Measurements from ENCODE around the gene VPS11.

DNA sequence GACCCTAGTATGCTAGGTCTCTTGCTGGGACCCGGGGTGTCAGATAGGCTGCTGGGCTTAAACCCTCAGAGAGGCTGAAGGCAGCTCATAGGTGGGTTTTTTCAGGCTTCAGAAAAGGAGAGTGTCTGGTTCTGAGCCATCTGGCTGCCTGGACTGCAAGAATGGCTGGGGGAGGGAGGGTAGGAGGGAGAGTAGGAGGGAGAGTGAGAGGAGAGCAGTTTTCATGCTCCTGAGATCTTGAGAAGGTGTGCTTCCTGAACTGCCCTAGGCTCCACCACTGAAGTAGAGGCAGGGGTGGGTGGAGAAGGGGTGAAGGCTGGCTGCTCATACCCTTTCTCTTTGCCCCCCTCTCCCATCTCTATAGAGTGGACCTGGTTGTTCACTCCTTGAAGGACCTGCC is 21.7 kb downstream of the VPS11 start:
- TF ChIP-seq, protein P1, sequence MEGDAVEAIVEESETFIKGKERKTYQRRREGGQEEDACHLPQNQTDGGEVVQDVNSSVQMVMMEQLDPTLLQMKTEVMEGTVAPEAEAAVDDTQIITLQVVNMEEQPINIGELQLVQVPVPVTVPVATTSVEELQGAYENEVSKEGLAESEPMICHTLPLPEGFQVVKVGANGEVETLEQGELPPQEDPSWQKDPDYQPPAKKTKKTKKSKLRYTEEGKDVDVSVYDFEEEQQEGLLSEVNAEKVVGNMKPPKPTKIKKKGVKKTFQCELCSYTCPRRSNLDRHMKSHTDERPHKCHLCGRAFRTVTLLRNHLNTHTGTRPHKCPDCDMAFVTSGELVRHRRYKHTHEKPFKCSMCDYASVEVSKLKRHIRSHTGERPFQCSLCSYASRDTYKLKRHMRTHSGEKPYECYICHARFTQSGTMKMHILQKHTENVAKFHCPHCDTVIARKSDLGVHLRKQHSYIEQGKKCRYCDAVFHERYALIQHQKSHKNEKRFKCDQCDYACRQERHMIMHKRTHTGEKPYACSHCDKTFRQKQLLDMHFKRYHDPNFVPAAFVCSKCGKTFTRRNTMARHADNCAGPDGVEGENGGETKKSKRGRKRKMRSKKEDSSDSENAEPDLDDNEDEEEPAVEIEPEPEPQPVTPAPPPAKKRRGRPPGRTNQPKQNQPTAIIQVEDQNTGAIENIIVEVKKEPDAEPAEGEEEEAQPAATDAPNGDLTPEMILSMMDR (IDR thresholded peaks at IDR 0.05): no peak
- no peak for TF ChIP-seq POLR2A (IDR thresholded peaks at IDR 0.05)

All from heart left ventricle (tissue), 13 donors.